Liver (tissue), 3 donors: ENCODE measurements around the gene DGCR2.

Experiments
- EGR1 ChIP-seq, 2 donors: IDR thresholded peaks; 2 replicates each; pipeline ENCODE4 v1.6.1; 2016 to 2018; ENCODE audit warnings: antibody characterized with exemption in 2 of 2, low read depth in 2 of 2
- HNF4A ChIP-seq, 2 donors: conservative IDR thresholded peaks; 2 replicates each; pipeline ENCODE4 v1.6.1; 2016; ENCODE audit warnings: antibody characterized with exemption in 2 of 2, mild to moderate bottlenecking in 2 of 2
- RAD21 ChIP-seq, 2 donors: IDR thresholded peaks; 2 replicates each; pipeline ENCODE4 v1.6.1; 2016; ENCODE audit warnings: antibody characterized with exemption in 2 of 2, mild to moderate bottlenecking in 2 of 2
- TAF1 ChIP-seq: conservative IDR thresholded peaks from 2 replicates; pipeline ENCODE4 v1.6.1; 2016; ENCODE audit warnings: antibody characterized with exemption, mild to moderate bottlenecking
- TF ChIP-seq, protein P1 (sequence below): IDR thresholded peaks from 2 replicates; pipeline ENCODE4 v1.6.1; 2016; ENCODE audit warnings: antibody characterized with exemption
- TF ChIP-seq, protein P2 (sequence below): IDR thresholded peaks from 2 replicates; pipeline ENCODE4 v1.6.1; 2016; ENCODE audit warnings: antibody characterized with exemption, mild to moderate bottlenecking
- TF ChIP-seq, protein P3 (sequence below): fragments of 150-350 bp; IDR thresholded peaks from 2 replicates; pipeline ENCODE4 v1.5.1; 2017; ENCODE audit warnings: improper control_type of control experiment, low read depth, low read length; ENCODE audit not compliant: missing input control
- donor health status: healthy.
- donor health status: healthy.

DNA sequence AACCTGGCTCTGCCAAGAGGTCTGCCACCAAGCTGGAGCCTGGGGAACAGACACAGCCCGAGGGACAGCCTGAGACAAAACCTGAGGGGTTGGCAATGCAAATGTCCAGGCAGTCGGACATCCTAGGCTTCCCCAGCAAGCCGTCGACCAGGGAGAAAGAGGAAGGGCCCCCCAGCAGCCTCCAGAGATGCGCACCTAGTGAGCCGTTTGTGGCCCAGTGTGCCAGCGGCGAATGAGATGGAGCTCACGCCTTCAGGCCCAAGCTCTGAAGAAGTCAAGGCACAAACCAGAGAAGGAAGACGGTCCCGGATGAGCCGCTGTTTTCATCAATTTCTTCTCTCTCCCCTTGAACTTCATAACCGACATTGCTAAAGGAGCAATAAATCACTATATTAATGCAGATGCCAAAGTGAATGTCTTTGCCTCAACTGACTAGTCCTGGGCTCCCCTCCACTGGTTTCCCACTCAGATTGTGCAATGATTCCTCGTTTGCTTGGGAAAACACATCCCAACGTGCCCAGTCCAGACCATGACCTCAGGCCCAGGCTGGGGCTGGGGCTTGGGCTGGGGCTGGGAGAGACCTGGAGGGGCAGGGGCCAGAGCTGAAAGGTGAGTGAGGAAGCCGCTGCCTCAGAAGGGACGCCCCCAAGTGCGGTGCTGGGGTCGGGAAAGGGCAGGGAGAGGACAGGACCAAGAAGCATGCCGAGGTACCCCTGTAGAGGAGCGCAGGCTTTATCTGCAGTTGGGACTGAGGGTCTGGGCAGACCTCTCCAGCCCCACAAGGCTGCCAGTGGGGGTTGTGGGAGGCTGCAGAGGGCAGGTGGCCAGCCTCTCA, 3.5 kb upstream of the DGCR2 start:
- TF ChIP-seq RAD21 (IDR thresholded peaks at IDR 0.05): no peak
- TF ChIP-seq, protein P1, sequence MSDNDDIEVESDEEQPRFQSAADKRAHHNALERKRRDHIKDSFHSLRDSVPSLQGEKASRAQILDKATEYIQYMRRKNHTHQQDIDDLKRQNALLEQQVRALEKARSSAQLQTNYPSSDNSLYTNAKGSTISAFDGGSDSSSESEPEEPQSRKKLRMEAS: no peak
- TF ChIP-seq, protein P2, sequence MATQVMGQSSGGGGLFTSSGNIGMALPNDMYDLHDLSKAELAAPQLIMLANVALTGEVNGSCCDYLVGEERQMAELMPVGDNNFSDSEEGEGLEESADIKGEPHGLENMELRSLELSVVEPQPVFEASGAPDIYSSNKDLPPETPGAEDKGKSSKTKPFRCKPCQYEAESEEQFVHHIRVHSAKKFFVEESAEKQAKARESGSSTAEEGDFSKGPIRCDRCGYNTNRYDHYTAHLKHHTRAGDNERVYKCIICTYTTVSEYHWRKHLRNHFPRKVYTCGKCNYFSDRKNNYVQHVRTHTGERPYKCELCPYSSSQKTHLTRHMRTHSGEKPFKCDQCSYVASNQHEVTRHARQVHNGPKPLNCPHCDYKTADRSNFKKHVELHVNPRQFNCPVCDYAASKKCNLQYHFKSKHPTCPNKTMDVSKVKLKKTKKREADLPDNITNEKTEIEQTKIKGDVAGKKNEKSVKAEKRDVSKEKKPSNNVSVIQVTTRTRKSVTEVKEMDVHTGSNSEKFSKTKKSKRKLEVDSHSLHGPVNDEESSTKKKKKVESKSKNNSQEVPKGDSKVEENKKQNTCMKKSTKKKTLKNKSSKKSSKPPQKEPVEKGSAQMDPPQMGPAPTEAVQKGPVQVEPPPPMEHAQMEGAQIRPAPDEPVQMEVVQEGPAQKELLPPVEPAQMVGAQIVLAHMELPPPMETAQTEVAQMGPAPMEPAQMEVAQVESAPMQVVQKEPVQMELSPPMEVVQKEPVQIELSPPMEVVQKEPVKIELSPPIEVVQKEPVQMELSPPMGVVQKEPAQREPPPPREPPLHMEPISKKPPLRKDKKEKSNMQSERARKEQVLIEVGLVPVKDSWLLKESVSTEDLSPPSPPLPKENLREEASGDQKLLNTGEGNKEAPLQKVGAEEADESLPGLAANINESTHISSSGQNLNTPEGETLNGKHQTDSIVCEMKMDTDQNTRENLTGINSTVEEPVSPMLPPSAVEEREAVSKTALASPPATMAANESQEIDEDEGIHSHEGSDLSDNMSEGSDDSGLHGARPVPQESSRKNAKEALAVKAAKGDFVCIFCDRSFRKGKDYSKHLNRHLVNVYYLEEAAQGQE: no peak
- no peak for TF ChIP-seq HNF4A (conservative IDR thresholded peaks at IDR 0.05)
- no peak for TF ChIP-seq TAF1
- TF ChIP-seq, protein P3, sequence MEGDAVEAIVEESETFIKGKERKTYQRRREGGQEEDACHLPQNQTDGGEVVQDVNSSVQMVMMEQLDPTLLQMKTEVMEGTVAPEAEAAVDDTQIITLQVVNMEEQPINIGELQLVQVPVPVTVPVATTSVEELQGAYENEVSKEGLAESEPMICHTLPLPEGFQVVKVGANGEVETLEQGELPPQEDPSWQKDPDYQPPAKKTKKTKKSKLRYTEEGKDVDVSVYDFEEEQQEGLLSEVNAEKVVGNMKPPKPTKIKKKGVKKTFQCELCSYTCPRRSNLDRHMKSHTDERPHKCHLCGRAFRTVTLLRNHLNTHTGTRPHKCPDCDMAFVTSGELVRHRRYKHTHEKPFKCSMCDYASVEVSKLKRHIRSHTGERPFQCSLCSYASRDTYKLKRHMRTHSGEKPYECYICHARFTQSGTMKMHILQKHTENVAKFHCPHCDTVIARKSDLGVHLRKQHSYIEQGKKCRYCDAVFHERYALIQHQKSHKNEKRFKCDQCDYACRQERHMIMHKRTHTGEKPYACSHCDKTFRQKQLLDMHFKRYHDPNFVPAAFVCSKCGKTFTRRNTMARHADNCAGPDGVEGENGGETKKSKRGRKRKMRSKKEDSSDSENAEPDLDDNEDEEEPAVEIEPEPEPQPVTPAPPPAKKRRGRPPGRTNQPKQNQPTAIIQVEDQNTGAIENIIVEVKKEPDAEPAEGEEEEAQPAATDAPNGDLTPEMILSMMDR: no peak
- TF ChIP-seq EGR1 (IDR thresholded peaks at IDR 0.05; ENCODE audit: low read depth in 2 of 2): no peak
